ENCODE measurements around the gene KIF6.

DNA sequence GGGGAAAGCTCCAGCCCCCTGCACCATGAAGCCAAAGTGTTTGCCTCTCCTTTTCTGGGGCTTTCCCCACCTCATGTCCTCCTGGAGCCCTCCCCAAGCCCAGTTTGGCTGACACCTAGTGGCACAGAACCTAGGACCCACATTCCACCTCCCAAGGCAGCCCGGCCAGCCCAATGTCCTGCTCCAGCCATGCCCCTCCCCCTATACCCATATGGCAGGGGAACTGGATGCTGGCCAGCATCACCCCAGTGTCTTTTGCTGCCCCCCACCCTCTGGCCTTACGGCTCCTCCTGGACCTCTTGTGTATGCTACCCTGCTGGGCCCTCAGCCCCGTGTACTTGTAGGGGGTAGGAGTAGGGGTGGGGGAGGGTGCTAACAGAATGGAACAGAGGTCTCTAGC is 170.1 kb downstream of the KIF6 start:
- no peak for TF ChIP-seq POLR2A (IDR thresholded peaks at IDR 0.05)
- TF ChIP-seq, protein P1, sequence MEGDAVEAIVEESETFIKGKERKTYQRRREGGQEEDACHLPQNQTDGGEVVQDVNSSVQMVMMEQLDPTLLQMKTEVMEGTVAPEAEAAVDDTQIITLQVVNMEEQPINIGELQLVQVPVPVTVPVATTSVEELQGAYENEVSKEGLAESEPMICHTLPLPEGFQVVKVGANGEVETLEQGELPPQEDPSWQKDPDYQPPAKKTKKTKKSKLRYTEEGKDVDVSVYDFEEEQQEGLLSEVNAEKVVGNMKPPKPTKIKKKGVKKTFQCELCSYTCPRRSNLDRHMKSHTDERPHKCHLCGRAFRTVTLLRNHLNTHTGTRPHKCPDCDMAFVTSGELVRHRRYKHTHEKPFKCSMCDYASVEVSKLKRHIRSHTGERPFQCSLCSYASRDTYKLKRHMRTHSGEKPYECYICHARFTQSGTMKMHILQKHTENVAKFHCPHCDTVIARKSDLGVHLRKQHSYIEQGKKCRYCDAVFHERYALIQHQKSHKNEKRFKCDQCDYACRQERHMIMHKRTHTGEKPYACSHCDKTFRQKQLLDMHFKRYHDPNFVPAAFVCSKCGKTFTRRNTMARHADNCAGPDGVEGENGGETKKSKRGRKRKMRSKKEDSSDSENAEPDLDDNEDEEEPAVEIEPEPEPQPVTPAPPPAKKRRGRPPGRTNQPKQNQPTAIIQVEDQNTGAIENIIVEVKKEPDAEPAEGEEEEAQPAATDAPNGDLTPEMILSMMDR (IDR thresholded peaks at IDR 0.05), result no peak
- no peak for TF ChIP-seq POLR2AphosphoS5 (IDR thresholded peaks at IDR 0.05; ENCODE audit: insufficient read depth in 1 of 2, low read depth in 1 of 2)
